Activated CD8-positive, alpha-beta T cell treated with anti-CD3 and anti-CD28 coated beads for 36 hours (primary cell): Measurements from ENCODE around the gene TMEM218. TPM values are rescaled to one million over a fixed set of nuclear protein-coding genes. Genes with fewer than 3 reads are reported as not detected.

Source experiments
- ATAC-seq: fragments of 200-7000 bp; cut with Tn5 transposase; one replicate; pipeline ENCODE4 v1.10.0; 2021; ENCODE audit warnings: mild to moderate bottlenecking, moderate library complexity
- CTCF ChIA-PET: fragments of 350-600 bp; sonication (Branson Sonifier 250); formaldehyde crosslinking; loops from one replicate; lab custom pipeline; 2021; ENCODE audit warnings: antibody characterized with exemption; lab: Charles Lee
- POLR2A ChIA-PET: fragments of 350-600 bp; sonication (Branson Sonifier 250); formaldehyde crosslinking; loops from one replicate; lab custom pipeline; 2021; ENCODE audit warnings: antibody characterized with exemption; lab: Charles Lee
- DNase-seq: peaks from one replicate; pipeline ENCODE4 v3.0.0-alpha.2; 2020
- H3K27ac Mint-ChIP-seq: one replicate; pipeline ENCODE4 v1.8.0; 2021; ENCODE audit warnings: mild to moderate bottlenecking, mixed read lengths
- H3K27me3 Mint-ChIP-seq: one replicate; pipeline ENCODE4 v1.8.0; 2021; ENCODE audit warnings: mixed read lengths
- H3K36me3 Mint-ChIP-seq: one replicate; pipeline ENCODE4 v1.8.0; 2021; ENCODE audit warnings: low read depth, mixed read lengths
- H3K4me1 Mint-ChIP-seq: one replicate; pipeline ENCODE4 v1.8.0; 2021; ENCODE audit warnings: low read depth, mixed read lengths
- H3K4me3 Mint-ChIP-seq: one replicate; pipeline ENCODE4 v1.8.0; 2021; ENCODE audit warnings: mild to moderate bottlenecking, moderate library complexity, mixed read lengths
- H3K9me3 Mint-ChIP-seq: one replicate; pipeline ENCODE4 v1.8.0; 2021; ENCODE audit warnings: mixed read lengths
- CTCF ChIP-seq: fragments of 200-600 bp; IDR thresholded peaks from one replicate; pipeline ENCODE4 v1.8.0; 2022; ENCODE audit warnings: antibody characterized with exemption, mild to moderate bottlenecking
- intact Hi-C: fragments of 100-400 bp; cut with micrococcal nuclease; formaldehyde crosslinking; loops from one replicate; pipeline ENCODE4 v1.10.0; 2022
- total RNA-seq, 2 experiments: library from RNA; stranded (reverse); gene quantifications; one replicate each; pipeline ENCODE4 v1.2.3, GENCODE V29; 2021

The TMEM218 gene
- total RNA-seq, 2 experiments from 2014 or later, result 12.7 to 13.3 TPM

- Mint-ChIP-seq H3K27ac (no peak overlapping the region), H3K9me3 (no peaks in the 10 kb centered on the region), H3K4me1 (peaks cover 17% of the 10 kb centered on the region), H3K27me3 (no peaks in the 10 kb centered on the region), H3K36me3 (no peaks in the 10 kb centered on the region), H3K4me3 (no peak overlapping the region)
- CTCF ChIA-PET, result no interaction called here
- ATAC-seq (no peak), DNase-seq (no peak)
- POLR2A ChIA-PET, result interaction anchor here (0.5 kb wide), 1 partner anchor 105 kb away, joined by 3 read pairs; no protein-coding TSS in a partner anchor
- intact Hi-C loops, result no loop called here
- no peak for TF ChIP-seq CTCF
Observed at GRCh38 chr11:125073616-125074483, 37.6 kb downstream of the TMEM218 start.

GRCh38 chr11:125072961-125073590 lies 38.4 kb downstream of the TMEM218 start:
- no peak overlapping the region for H3K4me3 Mint-ChIP-seq
- DNase-seq, result no peak
- CTCF ChIA-PET, result interaction anchor here (1.2 kb wide), 1 partner anchor 18 kb away, joined by 3 read pairs; no protein-coding TSS in a partner anchor
- intact Hi-C loops, result no loop called here
- peaks cover 4% of the 10 kb centered on the region for H3K27me3 Mint-ChIP-seq
- POLR2A ChIA-PET, result interaction anchor here (0.5 kb wide), 1 partner anchor 106 kb away, joined by 3 read pairs; no protein-coding TSS in a partner anchor
- no peaks in the 10 kb centered on the region for H3K36me3 Mint-ChIP-seq
- TF ChIP-seq CTCF, result no peak
- ATAC-seq, result no peak
- H3K9me3 Mint-ChIP-seq, result no peaks in the 10 kb centered on the region
- H3K27ac Mint-ChIP-seq, result no peak overlapping the region
- H3K4me1 Mint-ChIP-seq, result peaks cover 17% of the 10 kb centered on the region

GRCh38 chr11:125072218-125072960 lies 39.0 kb downstream of the TMEM218 start:
- CTCF ChIA-PET, result interaction anchor here (1.2 kb wide), 1 partner anchor 18 kb away, joined by 3 read pairs; no protein-coding TSS in a partner anchor
- POLR2A ChIA-PET, result no interaction called here
- no peak for DNase-seq

GRCh38 chr11:125071846-125072217 lies 39.6 kb downstream of the TMEM218 start:
- ATAC-seq, result no peak
- peaks cover 17% of the 10 kb centered on the region for H3K4me1 Mint-ChIP-seq
- intact Hi-C loops, result no loop called here
- no peak for DNase-seq
- no peaks in the 10 kb centered on the region for H3K36me3 Mint-ChIP-seq
- TF ChIP-seq CTCF, result no peak
- no peak overlapping the region for H3K27ac Mint-ChIP-seq
- ChIA-PET CTCF (interaction anchor here (1.2 kb wide), 1 partner anchor 19 kb away, joined by 3 read pairs; no protein-coding TSS in a partner anchor), POLR2A (no interaction called here)
- peaks cover 6% of the 10 kb centered on the region for H3K27me3 Mint-ChIP-seq
- H3K4me3 Mint-ChIP-seq, result no peak overlapping the region
- no peaks in the 10 kb centered on the region for H3K9me3 Mint-ChIP-seq

More at GRCh38 chr11:125072218-125072960, 39.0 kb downstream of the TMEM218 start:
- ATAC-seq, result no peak
- Mint-ChIP-seq H3K27me3 (peaks cover 6% of the 10 kb centered on the region), H3K36me3 (no peaks in the 10 kb centered on the region), H3K27ac (no peak overlapping the region), H3K4me3 (no peak overlapping the region), H3K9me3 (no peaks in the 10 kb centered on the region), H3K4me1 (peaks cover 17% of the 10 kb centered on the region)
- TF ChIP-seq CTCF, result no peak
- intact Hi-C loops, result no loop called here
